ENCODE results near the gene C9. TPM values are rescaled to one million over a fixed set of nuclear protein-coding genes. Genes with fewer than 3 reads are reported as not detected.

Gene C9
- total and polyA plus RNA-seq, 2 of the 4 experiments (the other 2 are of a cell fraction) = not detected

- Histone ChIP-seq H3K4me2 (ENCODE audit: low read depth, low read length) (no peak overlapping the region), H2BK5ac (ENCODE audit: low read depth, low read length, poor library complexity, severe bottlenecking) (no peak overlapping the region), H4K20me1 (ENCODE audit: insufficient read depth, low read length) (no peaks in the 10 kb centered on the region), H4K5ac (ENCODE audit: low read depth, low read length) (no peak overlapping the region), H3K9ac (ENCODE audit: low read depth, low read length) (no peak overlapping the region), H2BK20ac (ENCODE audit: low read depth, low read length) (no peak overlapping the region), H3K79me1 (ENCODE audit: low read depth in 1 of 2, low read length in 2 of 2) (peaks cover 12 to 25% of the 10 kb centered on the region in 2 experiments), H3K4me3 (ENCODE audit: insufficient read depth, low read depth, low read length) (no peak overlapping the region), H3K18ac (ENCODE audit: low read depth, low read length) (no peak overlapping the region), H3K36me3 (ENCODE audit: control insufficient read depth, insufficient read depth, low read length) (peaks cover 50% of the 10 kb centered on the region), H2AK9ac (replicated peaks; ENCODE audit: low read depth, low read length, poor library complexity) (no peak overlapping the region), H3K27ac (ENCODE audit: insufficient read depth, low read length) (no peak overlapping the region), H4K8ac (ENCODE audit: low read depth in 2 of 2, low read length in 2 of 2) (no peak overlapping the region), H3K9me3 (ENCODE audit: control insufficient read depth, insufficient read depth, low read length) (no peaks in the 10 kb centered on the region), H3K27me3 (ENCODE audit: control insufficient read depth, insufficient read depth, low read length) (no peaks in the 10 kb centered on the region), H2BK15ac (ENCODE audit: low read depth, low read length) (no peak overlapping the region), H3K4ac (ENCODE audit: low read depth, low read length) (no peak overlapping the region), H3K14ac (replicated peaks; ENCODE audit: low read depth, low read length) (no peak overlapping the region), H3K9me1 (ENCODE audit: insufficient read depth, low read length) (peaks cover 6% of the 10 kb centered on the region; the same call in 1 of the 2 replicates), H3K4me1 (ENCODE audit: control insufficient read depth, insufficient read depth, low read length) (no peaks in the 10 kb centered on the region), H2AFZ (replicated peaks; ENCODE audit: low read length, poor library complexity) (no peak overlapping the region), H2AK5ac (ENCODE audit: low read depth, low read length) (no peak overlapping the region), H3K56ac (ENCODE audit: extremely low read depth, insufficient read depth, low read length) (no peak overlapping the region), H2BK120ac (ENCODE audit: low read depth, low read length) (no peak overlapping the region), H3K23ac (ENCODE audit: low read depth, low read length) (no peak overlapping the region), H4K91ac (ENCODE audit: insufficient read depth, low read depth, low read length) (no peak overlapping the region)
- POLR2A ChIA-PET (ENCODE audit: unreplicated experiment) = no interaction called here
- no peak for TF ChIP-seq MAFK (IDR thresholded peaks at IDR 0.05; ENCODE audit: low read depth, low read length)
- no peak for TF ChIP-seq ELK1 (IDR thresholded peaks at IDR 0.05; ENCODE audit: borderline replicate concordance, low read depth, low read length)
- TF ChIP-seq CEBPB (IDR thresholded peaks at IDR 0.05; ENCODE audit: low read depth, low read length) = no peak
- no peak for TF ChIP-seq MAZ (IDR thresholded peaks at IDR 0.05; ENCODE audit: borderline replicate concordance, low read depth, low read length)
- DNase-seq = no peak
- in situ Hi-C loops (cut with MboI; ENCODE audit: low sequenced_read_pairs) (loop anchor here (25.0 kb wide), 2 partner anchors 375 to 1375 kb away; partner anchors contain the start of gene TTC33), intact Hi-C loops (cut with micrococcal nuclease) (no loop called here), dilution Hi-C loops (cut with HindIII; ENCODE audit: low sequenced_read_pairs, unreplicated experiment) (no loop called here)
- ATAC-seq (ENCODE audit: low read depth) = no peak
- CTCF ChIA-PET = no interaction called here
- no CpG with 5 or more reads among the region's 2 CpGs for WGBS, 2 experiments (ENCODE audit: extremely low coverage in 2 of 2, insufficient read length in 1 of 2)
- no TSS peak for BruUV-seq (replicated peaks)
Measured at GRCh38 chr5:39387293-39387692, 23.0 kb upstream of the C9 start.
